ENCODE results near the gene NEURL3. TPM values are rescaled to one million over a fixed set of nuclear protein-coding genes. Genes with fewer than 3 reads are reported as not detected.

Gene NEURL3
- total and polyA plus RNA-seq, 10 donors = 0.32 to 1.2 (median 0.64) TPM; not detected in 2

- H3K27me3 ChIP-seq (replicated peaks in 1 of 7) = peaks cover 0 to 22% (median 0%) of the 10 kb centered on the region in 7 donors
- intact Hi-C loops (cut with DNase I; ENCODE audit: low total_unique reads) = loop anchor here (10.0 kb wide), 1 partner anchor 207 kb away; the partner anchor contains the start of gene SNRNP200
- 86 to 95% (median 91%) methylated on average over 4 of the region's 4 CpGs for WGBS, 5 donors
- H3K4me3 ChIP-seq = no peak overlapping the region
- TF ChIP-seq POLR2A (IDR thresholded peaks at IDR 0.05) = no peak
- TF ChIP-seq CTCF (IDR thresholded peaks at IDR 0.05 in 8 of 11, conservative IDR thresholded peaks at IDR 0.05 in 3 of 11) = no peak
- no peak for TF ChIP-seq POLR2AphosphoS5 (IDR thresholded peaks at IDR 0.05)
- H3K9me3 ChIP-seq = peaks cover 0 to 6% (median 5%) of the 10 kb centered on the region in 8 donors
- DNase-seq = no peak
- no peaks in the 10 kb centered on the region for H3K36me3 ChIP-seq
- H3K4me1 ChIP-seq = peaks cover 7 to 31% (median 23%) of the 10 kb centered on the region in 6 donors
- H3K27ac ChIP-seq = no peak overlapping the region
Observed at GRCh38 chr2:96511851-96512250, 6.7 kb upstream of the NEURL3 start.

GRCh38 chr2:96510931-96511595 is 5.9 kb upstream of the NEURL3 start:
- Histone ChIP-seq H3K27ac (no peak overlapping the region), H3K4me1 (peaks cover 7 to 31% (median 23%) of the 10 kb centered on the region in 6 donors), H3K36me3 (no peaks in the 10 kb centered on the region), H3K9me3 (no peaks in the 10 kb centered on the region), H3K4me3 (no peak overlapping the region), H3K27me3 (replicated peaks in 1 of 7) (peaks cover 0 to 22% (median 0%) of the 10 kb centered on the region in 7 donors)
- 77 to 90% (median 81%) methylated on average over 6 of the region's 6 CpGs for WGBS, 5 donors
- TF ChIP-seq POLR2A (IDR thresholded peaks at IDR 0.05) (no peak), POLR2AphosphoS5 (IDR thresholded peaks at IDR 0.05) (no peak), CTCF (IDR thresholded peaks at IDR 0.05 in 8 of 11, conservative IDR thresholded peaks at IDR 0.05 in 3 of 11) (no peak)
- intact Hi-C loops (cut with DNase I; ENCODE audit: low total_unique reads) = loop anchor here (10.0 kb wide), 1 partner anchor 206 kb away; the partner anchor contains the start of gene SNRNP200
- DNase-seq = no peak

- H3K9me3 ChIP-seq = no peaks in the 10 kb centered on the region
- H3K4me1 ChIP-seq = peaks cover 7 to 36% (median 23%) of the 10 kb centered on the region in 6 donors
- no peaks in the 10 kb centered on the region for H3K36me3 ChIP-seq
- H3K4me3 ChIP-seq = peak overlapping the region in 1 of 8 donors; percentile 22
- intact Hi-C loops (cut with DNase I; ENCODE audit: low total_unique reads) = loop anchor here (5.0 to 10.0 kb wide), 2 partner anchors 103 to 205 kb away; partner anchors contain the start of gene SNRNP200
- WGBS, 5 donors = 54 to 70% (median 63%) methylated on average over 9 to 11 of the region's 11 CpGs
- H3K27me3 ChIP-seq (replicated peaks in 1 of 7) = peaks cover 0 to 22% (median 0%) of the 10 kb centered on the region in 7 donors
- DNase-seq = no peak
- no peak overlapping the region for H3K27ac ChIP-seq
- TF ChIP-seq POLR2AphosphoS5 (IDR thresholded peaks at IDR 0.05) (no peak), CTCF (IDR thresholded peaks at IDR 0.05 in 8 of 11, conservative IDR thresholded peaks at IDR 0.05 in 3 of 11) (no peak)
Observed at GRCh38 chr2:96509847-96510230, 4.7 kb upstream of the NEURL3 start.

- Histone ChIP-seq H3K9me3 (no peaks in the 10 kb centered on the region), H3K36me3 (no peaks in the 10 kb centered on the region), H3K4me3 (peak overlapping the region in 1 of 8 donors; percentile 22), H3K27me3 (replicated peaks in 1 of 7) (peaks cover 0 to 22% (median 0%) of the 10 kb centered on the region in 7 donors), H3K4me1 (peaks cover 7 to 36% (median 23%) of the 10 kb centered on the region in 6 donors), H3K27ac (no peak overlapping the region)
- peak; percentile 95 for DNase-seq
- intact Hi-C loops (cut with DNase I; ENCODE audit: low total_unique reads) = loop anchor here (5.0 kb wide), 1 partner anchor 102 kb away; no protein-coding TSS in a partner anchor
- TF ChIP-seq CTCF (IDR thresholded peaks at IDR 0.05 in 8 of 11, conservative IDR thresholded peaks at IDR 0.05 in 3 of 11) (peak; percentile 85 to 98 (median 94)), POLR2AphosphoS5 (IDR thresholded peaks at IDR 0.05) (peak; percentile 62 to 81 (median 68)), POLR2A (IDR thresholded peaks at IDR 0.05) (no peak)
- WGBS, 5 donors = 31 to 39% (median 37%) methylated on average over 25 to 32 of the region's 32 CpGs
Observed at GRCh38 chr2:96509114-96509846, 4.1 kb upstream of the NEURL3 start.
